GM21447 (cell line): ENCODE measurements around the gene WDR93.
"Not testable (repeated sequence)": the region's sequence is repeated elsewhere in the genome, so short reads cannot be mapped to it uniquely, and the experiment has no call there.

Experiments
- ATAC-seq: cut with Tn5 transposase; IDR thresholded peaks from one replicate; pipeline ENCODE4 v1.9.1; 2021; ENCODE audit not compliant: unreplicated experiment

Gene WDR93

GRCh38 chr15:89767411-89767915 is 76.9 kb downstream of the WDR93 start:
- no peak for ATAC-seq

GRCh38 chr15:89768071-89768500 is 77.5 kb downstream of the WDR93 start:
- no peak for ATAC-seq

- no peak for ATAC-seq
Observed at GRCh38 chr15:89769366-89769765, 78.8 kb downstream of the WDR93 start.

- no peak for ATAC-seq
Observed at GRCh38 chr15:89770041-89770440, 79.4 kb downstream of the WDR93 start.

GRCh38 chr15:89772932-89773583 is 82.4 kb downstream of the WDR93 start:
- no peak for ATAC-seq

GRCh38 chr15:89774492-89774891 is 83.9 kb downstream of the WDR93 start:
- no peak for ATAC-seq

GRCh38 chr15:89775815-89776214 is 85.2 kb downstream of the WDR93 start:
- no peak for ATAC-seq

- ATAC-seq: peak; percentile 43
Observed at GRCh38 chr15:89776274-89777072, 85.9 kb downstream of the WDR93 start, which contains the start of gene MESP2. MESP2 (plus strand) TSS chr15:89776332; CDS start chr15:89776358, 26 bp downstream.

GRCh38 chr15:89777073-89777751 is 86.6 kb downstream of the WDR93 start:
- ATAC-seq: no peak

- ATAC-seq: no peak
Observed at GRCh38 chr15:89777782-89778380, 87.3 kb downstream of the WDR93 start.

GRCh38 chr15:89778861-89779260 is 88.2 kb downstream of the WDR93 start:
- no peak for ATAC-seq

- no peak for ATAC-seq
Observed at GRCh38 chr15:89780601-89781000, 90.0 kb downstream of the WDR93 start.

- no peak for ATAC-seq
Observed at GRCh38 chr15:89781055-89781454, 90.4 kb downstream of the WDR93 start.

- ATAC-seq: no peak
Observed at GRCh38 chr15:89781891-89782618, 91.4 kb downstream of the WDR93 start.

- ATAC-seq: not testable (repeated sequence)
Observed at GRCh38 chr15:89782619-89782950, 92.0 kb downstream of the WDR93 start.

- no peak for ATAC-seq
Observed at GRCh38 chr15:89783111-89783860, 92.7 kb downstream of the WDR93 start.

GRCh38 chr15:89783861-89784685 is 93.5 kb downstream of the WDR93 start:
- no peak for ATAC-seq

- no peak for ATAC-seq
Observed at GRCh38 chr15:89784686-89784960, 94.0 kb downstream of the WDR93 start.

GRCh38 chr15:89785064-89785773 is 94.6 kb downstream of the WDR93 start:
- no peak for ATAC-seq
